ENCODE data around the gene ZGRF1.
A peak's percentile ranks its signal among the peaks of the same experiment; 100 is the strongest.

The ZGRF1 gene, protein sequence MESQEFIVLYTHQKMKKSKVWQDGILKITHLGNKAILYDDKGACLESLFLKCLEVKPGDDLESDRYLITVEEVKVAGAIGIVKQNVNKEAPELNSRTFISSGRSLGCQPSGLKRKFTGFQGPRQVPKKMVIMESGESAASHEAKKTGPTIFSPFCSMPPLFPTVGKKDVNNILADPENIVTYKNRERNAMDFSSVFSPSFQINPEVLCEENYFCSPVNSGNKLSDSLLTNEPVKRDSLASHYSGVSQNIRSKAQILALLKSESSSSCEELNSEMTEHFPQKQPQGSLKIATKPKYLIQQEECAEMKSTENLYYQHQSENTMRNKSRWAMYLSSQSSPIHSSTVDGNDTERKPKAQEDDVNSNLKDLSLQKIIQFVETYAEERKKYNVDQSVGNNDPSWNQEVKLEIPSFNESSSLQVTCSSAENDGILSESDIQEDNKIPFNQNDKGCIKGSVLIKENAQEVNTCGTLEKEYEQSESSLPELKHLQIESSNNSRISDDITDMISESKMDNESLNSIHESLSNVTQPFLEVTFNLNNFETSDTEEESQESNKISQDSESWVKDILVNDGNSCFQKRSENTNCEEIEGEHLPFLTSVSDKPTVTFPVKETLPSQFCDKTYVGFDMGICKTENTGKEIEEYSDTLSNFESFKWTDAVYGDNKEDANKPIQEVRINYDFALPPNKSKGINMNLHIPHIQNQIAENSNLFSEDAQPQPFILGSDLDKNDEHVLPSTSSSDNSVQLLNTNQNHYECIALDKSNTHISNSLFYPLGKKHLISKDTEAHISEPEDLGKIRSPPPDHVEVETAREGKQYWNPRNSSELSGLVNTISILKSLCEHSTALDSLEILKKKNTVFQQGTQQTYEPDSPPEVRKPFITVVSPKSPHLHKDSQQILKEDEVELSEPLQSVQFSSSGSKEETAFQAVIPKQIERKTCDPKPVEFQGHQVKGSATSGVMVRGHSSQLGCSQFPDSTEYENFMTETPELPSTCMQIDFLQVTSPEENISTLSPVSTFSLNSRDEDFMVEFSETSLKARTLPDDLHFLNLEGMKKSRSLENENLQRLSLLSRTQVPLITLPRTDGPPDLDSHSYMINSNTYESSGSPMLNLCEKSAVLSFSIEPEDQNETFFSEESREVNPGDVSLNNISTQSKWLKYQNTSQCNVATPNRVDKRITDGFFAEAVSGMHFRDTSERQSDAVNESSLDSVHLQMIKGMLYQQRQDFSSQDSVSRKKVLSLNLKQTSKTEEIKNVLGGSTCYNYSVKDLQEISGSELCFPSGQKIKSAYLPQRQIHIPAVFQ (N-terminal part only)

DNA sequence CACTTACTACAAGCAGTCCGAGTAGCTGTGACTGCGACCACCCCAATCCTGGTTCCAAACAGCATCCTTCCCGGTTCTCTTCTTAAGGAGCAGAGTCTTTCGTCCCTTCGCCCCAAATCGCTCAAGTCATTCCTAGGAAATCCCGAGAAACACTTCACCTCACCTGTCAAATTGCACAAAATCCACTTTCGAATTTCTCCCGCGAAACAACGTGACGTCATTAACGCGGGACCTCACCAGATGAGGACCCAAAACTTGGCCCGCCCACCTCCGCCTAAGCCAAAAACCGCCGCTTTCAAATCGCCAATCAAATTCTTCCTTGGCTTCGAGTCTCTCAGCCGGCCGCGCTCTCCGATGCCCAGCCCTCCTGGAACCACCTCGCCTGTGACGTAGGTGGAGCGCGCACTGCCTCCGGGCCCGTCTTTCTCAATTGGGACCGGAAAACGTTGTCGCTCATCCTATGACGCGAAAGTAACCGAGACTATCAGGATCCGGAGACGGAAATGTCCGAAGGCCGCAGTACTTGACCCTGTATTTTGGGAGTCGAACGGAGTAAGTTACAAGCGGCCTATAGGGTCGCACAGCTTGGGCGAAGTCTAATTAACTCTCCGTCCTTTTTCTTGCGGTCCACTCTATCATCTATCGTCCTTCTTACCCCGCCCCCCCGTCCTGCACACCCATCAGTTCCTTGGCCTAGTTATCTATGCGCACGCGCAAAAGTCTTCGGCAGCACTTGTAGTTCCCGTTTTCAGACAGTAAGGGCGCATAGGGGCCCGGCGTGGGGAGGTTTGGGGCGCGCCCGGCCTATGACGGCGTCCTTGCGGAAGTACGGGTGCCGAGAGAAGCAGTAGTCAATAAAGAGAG, at the start of gene ZGRF1, which contains the start of gene LARP7:
ZGRF1 (minus strand) TSS at position 222 of the 864 bp plus-strand sequence. CDS start 3,733 bp downstream, outside the sequence.
LARP7 (plus strand) TSS at position 456 of the 864 bp plus-strand sequence. CDS start 7,527 bp downstream, outside the sequence.
- Histone ChIP-seq H3K27ac (peak within 1 kb of the TSS; percentile 81 to 92), H3K4me3 (peak within 1 kb of the TSS; percentile 59 to 71), H3K9me3 (no peaks in the 10 kb centered on the region), H3K27me3 (no peaks in the 10 kb centered on the region), H3K36me3 (no peaks in the 10 kb centered on the region), H3K4me1 (peaks cover 0 to 20% (median 16%) of the 10 kb centered on the region in 4 donors)
- TF ChIP-seq, protein P1, sequence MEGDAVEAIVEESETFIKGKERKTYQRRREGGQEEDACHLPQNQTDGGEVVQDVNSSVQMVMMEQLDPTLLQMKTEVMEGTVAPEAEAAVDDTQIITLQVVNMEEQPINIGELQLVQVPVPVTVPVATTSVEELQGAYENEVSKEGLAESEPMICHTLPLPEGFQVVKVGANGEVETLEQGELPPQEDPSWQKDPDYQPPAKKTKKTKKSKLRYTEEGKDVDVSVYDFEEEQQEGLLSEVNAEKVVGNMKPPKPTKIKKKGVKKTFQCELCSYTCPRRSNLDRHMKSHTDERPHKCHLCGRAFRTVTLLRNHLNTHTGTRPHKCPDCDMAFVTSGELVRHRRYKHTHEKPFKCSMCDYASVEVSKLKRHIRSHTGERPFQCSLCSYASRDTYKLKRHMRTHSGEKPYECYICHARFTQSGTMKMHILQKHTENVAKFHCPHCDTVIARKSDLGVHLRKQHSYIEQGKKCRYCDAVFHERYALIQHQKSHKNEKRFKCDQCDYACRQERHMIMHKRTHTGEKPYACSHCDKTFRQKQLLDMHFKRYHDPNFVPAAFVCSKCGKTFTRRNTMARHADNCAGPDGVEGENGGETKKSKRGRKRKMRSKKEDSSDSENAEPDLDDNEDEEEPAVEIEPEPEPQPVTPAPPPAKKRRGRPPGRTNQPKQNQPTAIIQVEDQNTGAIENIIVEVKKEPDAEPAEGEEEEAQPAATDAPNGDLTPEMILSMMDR (IDR thresholded peaks at IDR 0.05), result peak; percentile 97 to 99
- intact Hi-C loops (cut with DNase I; ENCODE audit: low total_unique reads), result no loop called here
- peak; percentile 99 for DNase-seq

DNA sequence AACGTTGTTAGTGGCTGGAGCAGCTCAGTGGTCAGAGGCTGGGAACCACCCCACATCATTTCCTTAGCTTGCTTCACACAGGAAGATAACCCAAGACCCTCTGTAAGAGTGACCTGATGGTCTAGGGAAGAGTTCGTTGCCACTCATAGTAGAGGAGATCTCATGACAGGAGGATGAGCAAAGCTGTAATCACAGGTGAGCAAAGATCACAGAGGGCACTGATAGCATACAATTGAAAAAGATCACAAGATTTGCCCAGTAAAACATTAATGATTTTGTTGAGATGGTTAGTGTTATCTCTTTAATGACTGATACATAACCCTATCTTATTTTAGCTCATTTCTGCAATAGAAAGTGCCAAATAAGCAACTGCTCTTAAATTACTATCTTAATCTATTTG, 44.3 kb upstream of the ZGRF1 start:
- Histone ChIP-seq H3K27me3 (no peaks in the 10 kb centered on the region), H3K27ac (no peak overlapping the region), H3K36me3 (no peaks in the 10 kb centered on the region), H3K9me3 (no peaks in the 10 kb centered on the region), H3K4me3 (no peak overlapping the region), H3K4me1 (no peaks in the 10 kb centered on the region)
- intact Hi-C loops (cut with DNase I; ENCODE audit: low total_unique reads), result no loop called here
- TF ChIP-seq, protein P1 (IDR thresholded peaks at IDR 0.05), result no peak
- no peak for DNase-seq

DNA sequence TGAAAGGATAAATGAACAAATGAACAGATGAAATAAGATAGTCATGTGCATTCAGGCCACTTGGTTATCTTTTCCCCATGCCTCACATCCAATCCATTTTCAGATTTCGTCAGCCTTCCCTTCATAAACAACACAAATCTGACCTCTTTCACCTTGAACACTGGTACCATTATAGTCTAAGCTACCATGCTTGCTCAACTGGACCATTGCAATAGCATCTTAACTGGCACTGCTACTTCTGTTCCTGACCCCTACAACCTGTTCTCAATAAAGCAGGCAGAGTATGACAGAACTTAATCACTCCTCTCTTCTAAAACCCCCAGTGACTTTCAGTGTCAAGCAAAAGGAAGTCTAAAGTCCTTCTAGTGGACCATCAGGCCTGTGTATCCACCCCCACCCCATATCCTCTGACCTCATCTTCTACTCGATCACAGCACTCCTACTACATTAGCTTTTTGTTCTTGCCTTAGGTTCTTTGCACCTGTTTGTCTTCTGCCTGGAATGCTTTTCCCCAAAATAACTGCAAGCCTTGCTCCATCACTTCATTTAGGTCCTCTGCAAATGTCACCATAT, 40.9 kb upstream of the ZGRF1 start:
- no peaks in the 10 kb centered on the region for H3K4me1 ChIP-seq
- H3K4me3 ChIP-seq, result no peak overlapping the region
- TF ChIP-seq, protein P1 (IDR thresholded peaks at IDR 0.05), result no peak
- no peaks in the 10 kb centered on the region for H3K36me3 ChIP-seq
- H3K27ac ChIP-seq, result no peak overlapping the region
- no peak for DNase-seq
- no peaks in the 10 kb centered on the region for H3K27me3 ChIP-seq
- intact Hi-C loops (cut with DNase I; ENCODE audit: low total_unique reads), result no loop called here
- H3K9me3 ChIP-seq, result no peaks in the 10 kb centered on the region

DNA sequence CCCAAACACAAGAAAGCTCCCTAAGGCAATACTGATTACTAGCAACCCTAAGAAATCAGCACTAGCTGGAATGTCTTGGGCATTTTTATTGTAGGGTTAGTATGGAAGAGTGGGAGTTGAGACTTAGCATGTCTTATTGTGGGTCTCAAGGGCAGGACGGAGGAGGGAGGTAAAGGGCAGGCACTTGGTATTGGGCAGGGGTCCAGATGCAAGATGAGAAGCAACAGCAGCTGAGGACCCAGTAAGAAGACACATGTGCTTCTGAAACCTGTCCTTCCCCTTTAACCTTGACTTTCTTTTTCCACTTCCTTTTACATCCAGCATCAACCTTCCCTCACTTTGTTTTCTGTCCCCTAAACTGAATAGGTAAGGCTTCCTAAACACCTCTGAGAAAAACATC, 37.7 kb upstream of the ZGRF1 start:
- intact Hi-C loops (cut with DNase I; ENCODE audit: low total_unique reads), result no loop called here
- TF ChIP-seq, protein P1 (IDR thresholded peaks at IDR 0.05), result no peak
- H3K27ac ChIP-seq, result no peak overlapping the region
- no peaks in the 10 kb centered on the region for H3K9me3 ChIP-seq
- no peak overlapping the region for H3K4me3 ChIP-seq
- H3K4me1 ChIP-seq, result peaks cover 0 to 11% (median 3%) of the 10 kb centered on the region in 4 donors
- no peak for DNase-seq
- H3K27me3 ChIP-seq, result no peaks in the 10 kb centered on the region
- no peaks in the 10 kb centered on the region for H3K36me3 ChIP-seq
